MV-4-11 (cell line): ENCODE measurements around the gene TPPP.
"Not testable (repeated sequence)": the region's sequence is repeated elsewhere in the genome, so short reads cannot be mapped to it uniquely, and the experiment has no call there.

ENCODE experiments used
- DNase-seq: peaks from one replicate; lab custom pipeline; 2025; lab: John Stamatoyannopoulos, UW

TPPP gene

GRCh38 chr5:694042-694431 lies 885 bp upstream of the TPPP start:
- DNase-seq = not testable (repeated sequence)

GRCh38 chr5:692529-693041 lies 567 bp downstream of the TPPP start:
- not testable (repeated sequence) for DNase-seq

- DNase-seq = no peak
These were observed 1.2 kb downstream of the TPPP start for GRCh38 chr5:691817-692528.

GRCh38 chr5:691049-691448 lies 2.1 kb downstream of the TPPP start:
- DNase-seq = not testable (repeated sequence)

GRCh38 chr5:690293-690692 lies 2.9 kb downstream of the TPPP start:
- not testable (repeated sequence) for DNase-seq

- not testable (repeated sequence) for DNase-seq
These were observed 4.7 kb downstream of the TPPP start for GRCh38 chr5:688348-689010.

- DNase-seq = not testable (repeated sequence)
These were observed 6.2 kb downstream of the TPPP start for GRCh38 chr5:686936-687335.

- not testable (repeated sequence) for DNase-seq
These were observed 7.0 kb downstream of the TPPP start for GRCh38 chr5:686172-686523.

- DNase-seq = no peak
These were observed 7.6 kb downstream of the TPPP start for GRCh38 chr5:685262-686171.

GRCh38 chr5:684751-685216 lies 8.4 kb downstream of the TPPP start:
- DNase-seq = no peak

GRCh38 chr5:683551-684481 lies 9.3 kb downstream of the TPPP start:
- DNase-seq = no peak

- DNase-seq = not testable (repeated sequence)
These were observed 10.3 kb downstream of the TPPP start for GRCh38 chr5:682651-683358.

GRCh38 chr5:682216-682615 lies 10.9 kb downstream of the TPPP start:
- not testable (repeated sequence) for DNase-seq

- not testable (repeated sequence) for DNase-seq
These were observed 11.6 kb downstream of the TPPP start for GRCh38 chr5:681317-682191.

GRCh38 chr5:680836-681235 lies 12.3 kb downstream of the TPPP start:
- not testable (repeated sequence) for DNase-seq

- not testable (repeated sequence) for DNase-seq
These were observed 12.9 kb downstream of the TPPP start for GRCh38 chr5:680118-680795.

GRCh38 chr5:679166-679895 lies 13.8 kb downstream of the TPPP start:
- not testable (repeated sequence) for DNase-seq

- not testable (repeated sequence) for DNase-seq
These were observed 14.6 kb downstream of the TPPP start for GRCh38 chr5:678521-678920.
